Right ventricle myocardium superior (tissue), 1 donor: Measurements from ENCODE around the gene GLDC. TPM values are rescaled to one million over a fixed set of nuclear protein-coding genes. Genes with fewer than 3 reads are reported as not detected.
A peak's percentile ranks its signal among the peaks of the same experiment; 100 is the strongest.
"Not testable (repeated sequence)": the region's sequence is repeated elsewhere in the genome, so short reads cannot be mapped to it uniquely, and the experiment has no call there.

ENCODE experiments used
- ATAC-seq: fragments of 200-7000 bp; cut with Tn5 transposase; one replicate; pipeline ENCODE4 v1.9.1; 2020; ENCODE audit warnings: mild to moderate bottlenecking; ENCODE audit not compliant: poor library complexity
- DNase-seq: peaks from one replicate; pipeline ENCODE4 v3.0.0-alpha.2; 2020
- intact Hi-C: fragments of 100-400 bp; cut with DNase I; formaldehyde crosslinking; loops from one replicate; pipeline ENCODE4 v1.11.2; 2022
- total RNA-seq: library from RNA; stranded (reverse); fragmentation: NEBNext Ultra II Directional; extraction: Animal tissue kit (Norgen Biotek cat#: 25700); gene quantifications from one replicate; pipeline ENCODE4 v1.2.1, GENCODE V29; 2021
- donor health status: DM: no; HTN: yes; CAD: no; lungs with severe emphysema.

The GLDC gene
- total RNA-seq, 1 donor from 2014 or later = not detected

DNA sequence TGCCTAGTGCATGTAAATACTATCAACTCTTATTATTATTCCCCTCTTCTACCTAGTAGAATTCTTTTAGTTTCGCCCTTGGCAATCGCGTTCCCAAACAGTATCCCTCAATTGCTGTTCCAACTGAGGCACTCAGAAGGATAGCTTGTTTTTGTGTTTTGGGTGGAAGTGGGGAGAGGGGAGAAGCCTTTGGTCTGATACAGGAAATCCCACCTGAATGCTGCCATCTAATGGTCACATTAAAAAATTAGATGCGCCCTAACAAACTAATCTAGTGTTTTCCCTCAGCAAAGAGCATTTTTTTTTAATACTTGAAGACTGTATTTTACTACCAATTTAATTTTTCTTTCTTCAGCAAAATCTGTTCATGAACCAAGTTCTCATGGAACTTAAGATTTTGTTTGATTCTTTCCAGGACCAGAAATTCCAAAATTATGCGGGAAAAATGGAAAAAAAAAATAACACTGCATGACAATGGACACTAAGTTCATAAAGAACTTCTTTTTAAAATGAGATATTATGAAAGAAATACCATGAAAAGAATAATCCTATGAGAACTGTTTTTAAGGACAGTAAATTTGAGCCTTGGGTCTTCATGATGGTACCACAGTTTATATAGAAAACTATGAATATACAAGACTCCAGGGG lies 22.2 kb upstream of the GLDC start:
- no peak for ATAC-seq
- intact Hi-C loops = loop anchor here (10.0 kb wide), 1 partner anchor 83 kb away; no protein-coding TSS in a partner anchor
- no peak for DNase-seq

DNA sequence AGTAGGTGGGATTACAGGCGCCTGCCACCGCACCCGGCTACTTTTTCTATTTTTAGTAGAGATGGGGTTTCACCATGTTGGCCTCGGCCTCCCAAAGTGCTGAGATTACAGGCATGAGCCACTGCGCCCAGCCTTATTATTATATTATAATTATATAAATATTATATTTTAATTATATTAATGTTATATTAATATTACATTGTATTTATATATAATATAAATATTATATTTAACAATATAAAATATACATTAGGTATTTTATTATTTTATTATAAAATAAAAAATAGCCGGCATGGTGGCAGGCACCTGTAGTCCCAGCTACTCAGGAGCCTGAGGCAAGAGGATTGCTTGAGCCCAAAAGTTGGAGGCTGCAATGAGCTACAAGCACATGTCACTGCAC lies 21.6 kb upstream of the GLDC start:
- ATAC-seq (no peak), DNase-seq (no peak)
- intact Hi-C loops = loop anchor here (10.0 kb wide), 1 partner anchor 82 kb away; no protein-coding TSS in a partner anchor

DNA sequence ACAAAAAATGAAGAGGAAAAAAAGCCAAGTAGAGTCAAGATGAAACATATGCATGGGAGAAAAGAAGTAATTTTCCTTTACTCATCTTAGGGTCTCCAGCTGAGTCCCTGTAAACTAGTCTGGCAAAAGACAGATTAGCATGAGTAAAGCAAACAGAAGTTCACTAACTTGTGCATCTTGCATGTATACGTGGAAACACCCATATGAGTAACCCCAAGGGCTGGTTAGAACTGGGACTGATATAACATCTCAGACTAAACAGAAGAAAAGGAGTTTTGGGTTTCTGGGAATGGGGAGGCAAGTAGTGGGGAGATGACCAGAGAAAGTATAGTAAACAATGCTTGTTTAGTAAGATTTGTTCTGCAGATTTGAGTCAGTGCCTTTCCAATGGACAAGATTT lies 20.1 kb upstream of the GLDC start:
- ATAC-seq (no peak), DNase-seq (no peak)
- intact Hi-C loops = loop anchor here (10.0 kb wide), 1 partner anchor 81 kb away; no protein-coding TSS in a partner anchor

DNA sequence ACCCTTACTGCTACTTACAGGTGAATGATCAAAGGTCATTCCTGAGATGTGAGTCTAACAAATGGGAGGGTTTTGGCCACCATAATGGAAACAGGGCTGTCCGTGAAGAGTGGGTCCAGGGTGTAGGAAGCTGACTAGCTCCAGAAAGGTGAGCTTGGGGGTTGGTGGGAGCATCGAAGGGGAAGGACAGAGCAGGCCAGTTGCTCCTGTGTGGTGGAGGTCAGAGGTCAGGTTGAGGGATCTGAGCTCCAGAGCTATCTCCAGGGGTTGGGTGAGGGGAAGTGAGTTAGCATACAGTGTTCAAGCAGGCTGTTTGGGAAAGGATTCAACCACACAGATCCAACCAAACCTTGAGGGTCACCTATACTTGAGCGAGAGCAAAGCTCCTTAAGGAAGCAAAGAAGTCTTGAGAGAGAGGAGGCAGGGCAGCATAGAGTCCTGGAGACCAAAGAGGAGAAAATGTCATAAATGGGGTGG lies 18.7 kb upstream of the GLDC start:
- no peak for ATAC-seq
- intact Hi-C loops = loop anchor here (10.0 kb wide), 1 partner anchor 79 kb away; no protein-coding TSS in a partner anchor
- no peak for DNase-seq

DNA sequence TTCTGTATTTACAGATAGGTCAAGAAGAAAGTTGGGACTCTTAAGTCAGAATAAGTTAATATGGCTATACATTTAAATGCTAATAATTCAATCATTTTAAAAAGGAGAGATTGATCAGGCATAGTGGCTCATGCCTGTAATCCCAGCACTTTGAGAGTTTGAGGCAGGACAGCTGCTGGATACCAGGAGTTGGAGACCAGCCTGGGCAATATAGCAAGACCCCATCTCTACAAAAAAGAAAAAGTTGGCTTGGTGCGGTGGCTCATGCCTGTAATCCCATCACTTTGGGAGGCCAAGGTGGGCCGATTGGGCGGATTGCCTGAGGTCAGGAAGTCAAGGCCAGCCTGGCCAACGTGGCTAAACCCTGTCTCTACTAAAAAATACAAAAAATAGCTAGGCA lies 15.0 kb upstream of the GLDC start:
- DNase-seq (no peak), ATAC-seq (no peak)
- intact Hi-C loops = loop anchor here (10.0 kb wide), 1 partner anchor 76 kb away; no protein-coding TSS in a partner anchor

DNA sequence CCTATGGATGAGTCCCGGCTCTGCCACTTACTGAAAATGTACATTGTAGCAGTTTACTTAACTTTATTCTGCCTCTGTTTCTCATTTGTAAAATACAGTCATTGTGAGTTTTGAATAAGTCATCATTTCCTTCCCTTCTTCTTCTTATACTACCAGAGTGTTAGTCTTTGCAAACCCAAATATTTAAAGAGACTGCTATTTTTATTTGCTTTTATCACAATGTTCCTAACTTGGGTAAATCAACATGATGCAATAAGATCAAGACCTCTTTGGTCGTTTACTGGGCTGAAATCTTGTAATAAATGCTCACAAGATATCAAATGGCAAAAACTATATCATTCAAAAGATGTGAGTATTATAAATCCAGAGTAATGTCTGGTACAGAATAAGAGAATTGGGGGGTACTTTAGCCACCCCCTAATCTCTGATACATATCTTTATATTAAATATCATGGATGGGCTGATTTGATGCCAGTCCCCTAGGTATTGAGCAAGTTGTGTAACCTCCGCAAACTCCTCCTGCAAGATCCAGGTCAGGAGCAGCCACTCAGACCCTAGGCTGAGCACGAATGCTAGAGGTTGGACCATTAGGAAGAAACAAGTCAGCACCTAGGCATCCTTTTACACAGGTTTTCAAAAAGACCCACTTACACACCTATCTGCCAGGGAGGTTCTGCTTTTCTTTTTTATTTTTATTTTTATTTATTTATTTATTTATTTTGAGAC lies 13.3 kb upstream of the GLDC start:
- intact Hi-C loops = no loop called here

DNA sequence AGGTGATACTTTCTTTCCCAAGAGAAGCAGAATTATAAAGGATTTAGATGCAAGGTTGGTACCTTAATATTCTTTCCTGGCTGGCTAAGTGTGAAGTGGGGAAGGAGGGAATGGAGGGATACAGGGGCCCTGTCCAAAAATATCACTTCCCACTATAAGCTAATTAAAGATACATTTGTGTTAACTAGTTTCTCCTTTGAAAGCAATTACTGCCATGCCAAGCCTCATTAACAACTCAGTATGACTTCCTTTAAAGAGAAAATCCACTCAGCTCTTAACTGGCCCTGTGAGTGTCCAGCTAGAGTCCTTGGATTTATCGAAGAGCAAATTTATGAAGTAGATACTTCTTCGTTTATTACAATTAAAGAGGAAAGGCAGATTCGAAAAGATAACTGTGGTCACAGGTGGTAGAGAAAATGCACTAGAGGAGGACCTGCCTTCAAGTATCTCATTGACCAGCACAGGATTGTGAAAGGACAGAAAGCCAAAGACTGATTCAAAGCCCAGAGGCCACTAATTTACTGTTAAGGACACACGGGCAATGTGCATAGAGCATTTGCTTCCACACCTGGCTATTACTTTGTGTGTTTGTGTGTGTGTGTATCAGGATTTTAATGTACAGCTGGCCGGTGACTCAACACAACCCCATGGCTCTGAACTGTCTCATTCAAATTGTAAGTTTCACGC lies 11.2 kb upstream of the GLDC start:
- ATAC-seq = no peak
- intact Hi-C loops = no loop called here

More for the DNA sequence above, 13.3 kb upstream of the GLDC start:
- DNase-seq (no peak), ATAC-seq (no peak)

DNA sequence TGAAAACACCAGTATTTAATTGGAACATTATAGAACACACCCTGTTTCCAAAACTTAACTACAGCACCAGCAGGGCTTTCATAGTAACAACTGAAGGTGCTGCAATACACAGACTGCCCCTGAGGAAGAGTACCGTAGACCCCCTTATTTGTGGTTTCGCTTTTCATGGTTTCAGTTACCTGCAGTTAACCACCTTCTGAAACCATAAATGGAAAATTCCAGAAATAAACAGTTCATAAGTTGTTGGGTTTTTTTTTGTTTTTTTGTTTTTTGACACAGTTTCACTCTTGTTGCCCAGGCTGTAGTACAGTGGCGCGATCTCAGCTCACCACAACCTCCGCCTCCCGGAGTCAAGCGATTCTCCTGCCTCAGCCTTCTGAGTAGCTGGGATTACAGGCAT lies 9.5 kb upstream of the GLDC start:
- DNase-seq (no peak), ATAC-seq (no peak)
- intact Hi-C loops = no loop called here

More for the DNA sequence above, 11.2 kb upstream of the GLDC start:
- no peak for DNase-seq

DNA sequence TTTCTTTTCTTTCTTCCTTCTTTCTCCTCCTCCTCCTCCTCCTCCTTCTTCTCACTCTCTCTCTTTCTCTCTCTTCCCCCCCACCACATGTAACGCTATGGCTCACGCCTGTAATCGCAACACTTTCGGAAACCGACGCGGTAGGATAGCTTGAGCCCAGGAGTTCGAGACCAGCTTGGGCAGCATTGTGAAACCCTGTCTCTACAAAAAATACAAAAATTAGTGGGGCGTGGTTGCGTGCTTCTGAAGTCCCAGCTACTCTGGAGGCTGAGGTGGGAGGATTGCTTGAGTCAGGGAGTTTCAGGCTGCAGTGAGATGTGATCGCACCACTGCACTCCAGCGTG lies 736 bp upstream of the GLDC start:
- no peak for ATAC-seq
- no peak for DNase-seq
- intact Hi-C loops = no loop called here

DNA sequence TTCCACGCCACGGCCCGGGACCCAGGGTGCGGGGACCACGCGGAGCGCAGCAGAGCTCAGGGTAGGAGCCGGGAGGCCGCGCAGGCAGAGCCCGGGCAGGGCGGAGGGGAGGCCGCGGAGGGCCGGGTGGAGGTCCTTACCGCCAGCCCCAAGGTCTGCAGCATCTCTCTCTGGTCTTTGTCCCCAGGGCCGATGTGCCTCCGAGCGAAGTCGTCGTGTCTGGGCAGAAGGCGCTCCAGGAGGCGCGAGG lies 499 bp downstream of the GLDC start:
- ATAC-seq = peak; percentile 34
- intact Hi-C loops, DNase-seq: not testable (repeated sequence)

DNA sequence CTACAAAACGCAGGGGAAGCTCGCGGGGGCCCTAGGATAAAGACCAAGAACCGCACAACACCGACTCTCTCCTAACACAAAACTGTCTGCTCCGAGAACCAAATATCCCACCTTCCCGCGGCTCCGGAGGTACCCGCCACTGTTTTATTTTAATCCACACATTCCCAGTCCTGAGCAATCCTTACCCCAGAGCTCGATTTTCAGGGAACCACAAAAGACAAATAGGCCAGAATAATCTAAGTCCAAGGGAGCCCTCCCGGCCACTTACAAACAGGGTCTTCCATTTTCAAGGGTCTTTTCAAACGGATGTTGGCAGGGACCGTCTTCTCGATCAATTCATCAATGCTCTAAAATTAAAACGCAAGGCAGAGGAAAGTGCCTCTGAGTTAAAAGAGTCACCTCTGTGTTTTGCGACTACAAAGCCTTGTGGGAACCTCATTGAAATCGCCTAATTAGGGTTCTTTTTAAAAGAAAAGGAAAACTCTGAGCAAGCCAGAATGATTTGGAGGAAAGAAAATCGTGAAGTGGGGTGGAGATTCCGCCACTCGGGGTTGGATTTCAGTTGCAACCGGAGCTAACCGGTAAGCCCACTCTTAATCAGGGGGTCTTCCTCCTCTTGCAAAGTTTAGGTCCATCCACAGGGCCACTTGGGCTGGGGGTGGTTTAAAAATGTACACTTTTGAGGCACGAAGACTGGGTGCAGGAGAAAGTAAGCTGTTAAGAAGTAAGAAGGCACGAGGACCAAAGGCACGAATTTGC lies 1.0 kb downstream of the GLDC start:
- DNase-seq = no peak
- intact Hi-C loops = no loop called here
- ATAC-seq = no peak

DNA sequence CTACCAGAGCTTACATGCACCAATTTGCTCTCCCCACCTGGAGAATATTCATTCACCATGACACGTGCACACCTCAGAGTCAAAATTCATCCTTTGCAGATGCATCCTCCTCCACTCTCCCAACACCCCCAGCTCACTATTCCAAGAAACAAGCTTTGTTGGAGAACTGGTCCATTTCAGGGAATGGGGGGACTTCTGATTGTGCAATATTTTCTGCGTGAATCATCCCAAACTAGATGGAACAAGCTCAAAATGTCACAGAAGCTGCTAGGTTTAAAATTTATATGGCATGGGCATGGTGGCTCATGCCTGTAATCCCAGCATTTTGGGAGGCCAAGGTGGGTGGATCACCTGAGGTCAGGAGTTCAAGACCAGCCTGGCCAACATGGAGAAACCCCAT lies 3.6 kb downstream of the GLDC start:
- intact Hi-C loops = no loop called here
- ATAC-seq (no peak), DNase-seq (no peak)

DNA sequence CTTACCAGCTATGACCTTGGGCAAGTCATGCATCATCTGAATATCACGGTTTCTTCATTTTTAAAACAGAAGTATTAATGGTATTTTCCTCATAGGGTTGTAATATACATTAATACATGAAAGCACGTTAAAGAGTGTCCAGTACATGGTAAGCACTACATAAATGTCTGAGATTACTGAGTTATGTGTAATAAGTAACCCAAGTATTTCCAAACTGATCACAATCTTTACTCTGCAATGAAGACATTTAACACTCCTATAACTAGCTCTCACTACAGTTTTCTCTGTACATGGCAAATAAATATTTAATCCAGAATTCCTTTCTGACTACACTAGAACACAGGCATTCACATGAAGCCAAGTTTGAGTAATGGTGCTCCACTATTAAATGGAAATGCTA lies 4.0 kb downstream of the GLDC start:
- no peak for DNase-seq
- intact Hi-C loops = no loop called here
- no peak for ATAC-seq

DNA sequence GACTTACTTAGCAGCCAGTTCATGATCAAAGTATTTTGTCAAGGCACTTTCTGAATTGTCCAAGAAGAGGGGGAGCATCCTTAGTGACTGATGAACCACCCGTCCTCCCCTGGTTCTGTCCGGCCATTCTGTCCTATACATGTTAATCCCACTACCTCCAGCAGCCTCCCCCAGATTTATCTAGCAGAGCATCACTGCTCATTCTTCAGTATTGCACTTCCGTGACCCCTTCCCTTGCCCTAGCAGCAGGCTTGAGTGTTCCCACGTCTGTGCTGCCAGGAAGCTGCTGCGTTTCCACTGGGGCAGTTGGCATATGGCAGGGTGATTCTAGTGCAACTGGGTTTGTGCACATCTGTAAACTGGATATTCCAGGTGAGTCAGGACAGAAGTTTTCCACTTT lies 4.5 kb downstream of the GLDC start:
- DNase-seq (no peak), ATAC-seq (no peak)
- intact Hi-C loops = no loop called here

DNA sequence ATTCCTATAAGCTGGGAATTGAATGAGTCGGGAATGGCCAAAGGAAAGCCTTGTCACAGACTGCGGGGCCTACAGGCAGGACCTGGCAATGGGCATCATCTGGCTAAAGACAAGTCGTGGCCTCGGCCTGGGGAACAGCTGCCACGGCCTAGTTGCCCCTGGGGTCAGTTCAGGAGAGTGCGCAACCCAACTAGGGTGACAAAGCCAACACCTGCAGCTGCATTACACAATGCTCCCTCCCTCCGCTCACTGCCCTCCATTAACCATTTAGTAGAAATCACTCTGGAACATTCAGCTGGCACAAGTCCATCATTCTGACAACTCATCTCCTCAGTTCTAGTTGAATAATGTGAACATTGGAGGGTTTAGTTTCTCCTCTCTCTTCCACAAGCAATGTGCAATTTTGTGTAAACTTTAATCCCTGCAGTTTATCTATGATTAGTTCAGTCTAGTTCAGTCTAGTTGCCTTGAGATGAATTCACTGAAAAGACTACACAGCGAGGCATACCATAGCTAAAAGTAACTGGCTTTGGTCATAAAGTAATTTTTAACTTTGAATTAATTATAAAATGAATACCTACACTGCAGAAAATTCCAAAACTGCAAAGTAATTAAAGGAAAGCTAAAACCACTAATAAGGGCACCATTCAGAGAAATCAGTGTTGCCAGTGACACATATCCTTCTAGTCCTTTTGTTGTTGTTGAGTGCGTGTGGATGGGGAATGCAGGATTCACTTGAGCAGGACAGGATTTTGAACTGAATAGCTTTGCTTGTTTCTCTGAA lies 5.1 kb downstream of the GLDC start:
- intact Hi-C loops = no loop called here
- ATAC-seq (no peak), DNase-seq (no peak)

DNA sequence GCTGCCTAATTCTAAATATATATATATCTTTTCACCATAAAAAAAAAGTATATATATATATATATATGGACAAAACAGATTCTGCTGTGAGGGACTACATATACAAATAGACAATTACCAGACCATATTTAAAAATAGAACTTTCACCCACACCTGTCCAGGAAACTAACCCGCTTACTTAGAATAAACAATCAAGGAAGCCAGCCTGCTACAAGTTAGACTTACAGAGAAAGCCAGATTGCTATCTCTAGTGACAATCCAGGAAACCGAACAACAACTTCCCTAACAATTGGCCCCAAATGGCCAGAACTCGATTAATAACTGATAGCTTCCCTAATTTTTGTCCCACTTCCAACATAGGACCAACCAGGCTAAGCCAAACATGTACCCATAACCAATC lies 5.9 kb downstream of the GLDC start:
- intact Hi-C loops = no loop called here
- ATAC-seq = no peak
- no peak for DNase-seq

DNA sequence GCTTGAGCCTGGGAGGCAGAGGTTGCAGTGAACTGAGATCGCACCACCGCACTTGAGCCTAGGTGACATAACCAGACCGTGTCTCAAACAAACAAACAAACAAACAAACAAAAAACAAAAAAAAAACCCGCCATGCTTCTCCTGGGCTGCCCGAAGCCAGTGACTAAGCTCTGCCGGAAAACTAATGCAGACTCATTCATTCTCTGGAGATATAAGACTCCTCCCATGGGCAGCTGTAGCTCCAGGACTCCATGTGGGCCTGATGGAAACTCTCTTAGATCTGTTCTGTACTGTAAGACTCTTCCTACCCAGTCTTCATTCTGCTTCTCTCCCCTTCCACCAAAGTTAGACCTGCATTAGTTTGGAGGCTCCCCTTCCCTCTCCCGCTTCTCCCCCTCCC lies 11.1 kb downstream of the GLDC start:
- no peak for DNase-seq
- no peak for ATAC-seq
- intact Hi-C loops = no loop called here

DNA sequence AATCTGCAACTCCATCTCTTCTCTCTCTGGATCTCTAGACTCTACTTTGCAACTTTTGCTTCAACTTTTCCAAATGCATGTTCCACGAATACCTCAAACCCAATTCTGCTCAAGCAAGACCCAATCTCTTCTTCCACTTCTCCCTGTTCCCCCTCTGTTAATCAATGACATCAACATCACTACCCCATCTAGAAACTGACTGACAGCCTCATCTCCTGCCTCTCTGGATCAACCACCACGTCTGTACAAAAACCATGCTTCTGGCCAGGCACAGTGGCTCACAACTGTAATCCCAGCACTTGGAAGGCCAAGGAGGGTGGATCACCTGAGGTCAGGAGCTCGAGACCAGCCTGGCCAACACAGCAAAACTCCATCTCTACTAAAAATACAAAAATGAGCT lies 12.2 kb downstream of the GLDC start:
- intact Hi-C loops = no loop called here
- DNase-seq (no peak), ATAC-seq (no peak)
